Activated naive CD8-positive, alpha-beta T cell (primary cell): Measurements from ENCODE around the gene SPAG17.

Experiments used
- H3K27ac Mint-ChIP-seq: one replicate; pipeline ENCODE4 v1.8.0; 2021; ENCODE audit warnings: mixed read lengths
- H3K27me3 Mint-ChIP-seq: one replicate; pipeline ENCODE4 v1.8.0; 2021; ENCODE audit warnings: mixed read lengths
- H3K36me3 Mint-ChIP-seq: one replicate; pipeline ENCODE4 v1.8.0; 2021; ENCODE audit warnings: mixed read lengths
- H3K4me1 Mint-ChIP-seq: one replicate; pipeline ENCODE4 v1.8.0; 2021; ENCODE audit warnings: low read depth, mixed read lengths
- H3K4me3 Mint-ChIP-seq: one replicate; pipeline ENCODE4 v1.8.0; 2021; ENCODE audit warnings: mild to moderate bottlenecking, mixed read lengths
- H3K9me3 Mint-ChIP-seq: one replicate; pipeline ENCODE4 v1.8.0; 2021; ENCODE audit warnings: low read depth, mixed read lengths

The SPAG17 gene

DNA sequence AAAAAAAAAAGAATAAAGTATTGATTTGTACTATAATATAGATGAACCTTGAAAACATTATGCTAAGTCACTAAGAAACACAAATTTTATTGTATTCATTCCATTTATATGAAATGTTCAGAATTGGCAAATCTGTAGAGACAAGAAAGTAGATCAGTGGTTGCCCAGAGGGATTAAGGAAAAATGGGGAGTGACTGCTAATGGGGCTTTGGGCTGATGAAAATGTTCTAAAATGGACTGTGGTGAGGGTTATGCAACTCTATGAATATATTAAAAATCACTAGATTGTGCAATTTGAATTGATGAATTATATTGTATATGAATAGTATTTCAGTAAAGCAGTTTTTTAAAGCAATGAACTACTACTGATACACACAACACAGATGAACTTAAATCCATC is 265.7 kb downstream of the SPAG17 start:
- Mint-ChIP-seq H3K36me3 (peaks cover 32% of the 10 kb centered on the region), H3K4me1 (peaks cover 6% of the 10 kb centered on the region), H3K27ac (no peak overlapping the region), H3K27me3 (no peaks in the 10 kb centered on the region), H3K9me3 (no peaks in the 10 kb centered on the region), H3K4me3 (no peak overlapping the region)

DNA sequence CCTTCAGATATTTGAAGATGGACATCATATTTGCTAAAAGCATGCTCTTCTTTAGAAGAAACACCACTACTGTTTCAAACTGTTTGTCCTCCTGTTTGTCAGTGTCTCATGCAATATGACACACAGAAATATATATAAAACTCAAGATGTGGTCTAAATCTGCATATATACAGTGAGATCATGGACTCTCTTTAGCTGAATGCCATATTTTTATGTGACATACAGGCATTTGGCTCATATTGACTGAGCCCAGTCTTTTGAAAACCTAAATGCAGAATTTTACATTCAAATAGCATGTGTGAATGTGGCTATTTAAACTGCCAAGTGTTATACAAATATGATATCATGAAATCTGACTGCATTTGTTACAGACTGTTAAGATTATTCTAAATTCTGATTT is 274.0 kb downstream of the SPAG17 start:
- Mint-ChIP-seq H3K9me3 (no peaks in the 10 kb centered on the region), H3K36me3 (peaks cover 27% of the 10 kb centered on the region), H3K27me3 (no peaks in the 10 kb centered on the region), H3K27ac (no peak overlapping the region), H3K4me3 (no peak overlapping the region), H3K4me1 (no peaks in the 10 kb centered on the region)

DNA sequence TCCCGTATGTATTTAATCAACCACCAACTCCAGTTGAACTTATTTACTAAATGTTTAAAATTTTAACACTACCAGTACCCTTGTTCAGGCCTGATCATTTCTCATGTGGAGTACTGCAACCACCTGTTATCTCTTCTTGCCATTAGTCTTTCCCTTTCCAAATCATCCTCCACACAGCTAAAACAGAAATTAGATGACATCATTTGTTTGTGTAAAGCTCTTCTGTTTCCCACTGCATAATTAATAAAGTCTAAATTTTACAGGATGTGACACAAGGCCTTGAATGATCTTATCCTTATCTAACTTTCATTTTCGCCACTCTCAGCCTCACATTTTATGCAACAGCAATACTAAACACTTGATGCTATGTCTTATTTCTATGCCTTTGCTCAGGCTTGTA is 280.0 kb downstream of the SPAG17 start:
- Mint-ChIP-seq H3K27me3 (no peaks in the 10 kb centered on the region), H3K9me3 (no peaks in the 10 kb centered on the region), H3K27ac (no peak overlapping the region), H3K4me1 (no peaks in the 10 kb centered on the region), H3K4me3 (no peak overlapping the region), H3K36me3 (peaks cover 17% of the 10 kb centered on the region)

DNA sequence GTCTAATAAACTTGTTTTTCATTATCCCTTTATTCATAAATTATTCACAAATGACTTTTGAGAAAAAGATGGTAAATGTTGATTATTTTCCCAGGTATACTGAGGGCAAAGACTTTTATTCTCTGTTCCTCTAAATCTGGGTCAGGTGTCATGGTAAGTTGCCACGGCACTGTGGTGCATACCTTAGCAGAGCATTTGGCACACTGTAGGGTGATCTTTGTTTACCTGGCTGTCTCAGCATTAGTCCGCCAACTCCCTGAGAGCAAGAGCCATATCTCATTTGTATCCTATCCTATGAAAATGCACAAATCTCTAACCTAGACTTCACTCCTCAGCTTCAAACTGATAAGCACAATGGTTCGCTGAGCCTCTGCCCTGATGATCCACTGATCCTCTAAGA is 280.5 kb downstream of the SPAG17 start:
- Mint-ChIP-seq H3K27me3 (no peaks in the 10 kb centered on the region), H3K4me1 (no peaks in the 10 kb centered on the region), H3K4me3 (no peak overlapping the region), H3K27ac (no peak overlapping the region), H3K9me3 (no peaks in the 10 kb centered on the region), H3K36me3 (peaks cover 17% of the 10 kb centered on the region)
